HG02642 (cell line): Measurements from ENCODE around the gene MED26.
"Not testable (repeated sequence)": the region's sequence is repeated elsewhere in the genome, so short reads cannot be mapped to it uniquely, and the experiment has no call there.

Source experiments
- ATAC-seq: cut with Tn5 transposase; IDR thresholded peaks from one replicate; pipeline ENCODE4 v1.9.1; 2021; ENCODE audit warnings: mild to moderate bottlenecking; ENCODE audit not compliant: unreplicated experiment, poor library complexity

The MED26 gene

GRCh38 chr19:16548956-16549355, 79.0 kb downstream of the MED26 start:
- ATAC-seq: no peak

- no peak for ATAC-seq
These were observed 83.4 kb downstream of the MED26 start for GRCh38 chr19:16544473-16545231.

GRCh38 chr19:16543734-16544133, 84.3 kb downstream of the MED26 start:
- not testable (repeated sequence) for ATAC-seq

GRCh38 chr19:16542910-16543472, 85.0 kb downstream of the MED26 start:
- no peak for ATAC-seq

- peak; percentile 80 for ATAC-seq
These were observed 85.7 kb downstream of the MED26 start, which contains the start of gene CHERP for GRCh38 chr19:16542045-16542909. TSS of gene CHERP (minus strand) at chr19:16542437. CDS start at chr19:16542378, 59 bp downstream.

- peak; percentile 2 for ATAC-seq
These were observed 86.4 kb downstream of the MED26 start for GRCh38 chr19:16541526-16542044.

GRCh38 chr19:16540948-16541347, 87.1 kb downstream of the MED26 start:
- no peak for ATAC-seq

- no peak for ATAC-seq
These were observed 90.9 kb downstream of the MED26 start for GRCh38 chr19:16537111-16537510.

- no peak for ATAC-seq
These were observed 91.9 kb downstream of the MED26 start for GRCh38 chr19:16536130-16536529.

GRCh38 chr19:16535381-16535780, 92.6 kb downstream of the MED26 start:
- ATAC-seq: no peak

- ATAC-seq: no peak
These were observed 95.4 kb downstream of the MED26 start for GRCh38 chr19:16532440-16533234.

GRCh38 chr19:16531380-16531669, 96.7 kb downstream of the MED26 start:
- ATAC-seq: no peak

GRCh38 chr19:16530540-16531379, 97.2 kb downstream of the MED26 start:
- no peak for ATAC-seq

GRCh38 chr19:16529466-16530144, 98.4 kb downstream of the MED26 start:
- ATAC-seq: no peak

GRCh38 chr19:16527971-16528521, 100.0 kb downstream of the MED26 start:
- no peak for ATAC-seq

- ATAC-seq: no peak
These were observed 100.6 kb downstream of the MED26 start for GRCh38 chr19:16527334-16527935.

GRCh38 chr19:16525751-16526481, 102.1 kb downstream of the MED26 start:
- ATAC-seq: no peak
